HG03575 (cell line): ENCODE measurements around the gene GPX7.
"Not testable (repeated sequence)": the region's sequence is repeated elsewhere in the genome, so short reads cannot be mapped to it uniquely, and the experiment has no call there.

Experiments used
- ATAC-seq: cut with Tn5 transposase; IDR thresholded peaks from one replicate; pipeline ENCODE4 v1.9.1; 2021; ENCODE audit not compliant: unreplicated experiment, insufficient number of reproducible peaks, low FRiP score; ENCODE audit errors: extremely low read depth

GPX7 gene

GRCh38 chr1:52601991-52602855 is at the start of gene GPX7:
Gene GPX7, plus strand, starts transcription at chr1:52602371. Its CDS starts 39 bp downstream, at chr1:52602410.
- no peak for ATAC-seq

- no peak for ATAC-seq
These were observed 49.4 kb upstream of the GPX7 start, which contains the start of gene TUT4 for GRCh38 chr1:52552505-52553361. Gene TUT4, minus strand, starts transcription at chr1:52553092. Its CDS starts 26,812 bp downstream, at chr1:52526280.

GRCh38 chr1:52553362-52554266 is 48.6 kb upstream of the GPX7 start:
- ATAC-seq: no peak

- no peak for ATAC-seq
These were observed 47.9 kb upstream of the GPX7 start for GRCh38 chr1:52554267-52554640.

- ATAC-seq: no peak
These were observed 47.4 kb upstream of the GPX7 start for GRCh38 chr1:52554756-52555155.

GRCh38 chr1:52556641-52557360 is 45.4 kb upstream of the GPX7 start:
- ATAC-seq: no peak

- no peak for ATAC-seq
These were observed 43.2 kb upstream of the GPX7 start for GRCh38 chr1:52558941-52559340.

GRCh38 chr1:52559875-52560274 is 42.3 kb upstream of the GPX7 start:
- no peak for ATAC-seq

GRCh38 chr1:52562766-52563165 is 39.4 kb upstream of the GPX7 start:
- ATAC-seq: no peak

GRCh38 chr1:52567943-52568342 is 34.2 kb upstream of the GPX7 start:
- ATAC-seq: no peak

- no peak for ATAC-seq
These were observed 32.5 kb upstream of the GPX7 start for GRCh38 chr1:52569449-52570210.

GRCh38 chr1:52571783-52572182 is 30.4 kb upstream of the GPX7 start:
- no peak for ATAC-seq

GRCh38 chr1:52572387-52572786 is 29.8 kb upstream of the GPX7 start:
- no peak for ATAC-seq

- ATAC-seq: no peak
These were observed 27.6 kb upstream of the GPX7 start for GRCh38 chr1:52574594-52574993.

- no peak for ATAC-seq
These were observed 26.1 kb upstream of the GPX7 start for GRCh38 chr1:52576074-52576473.

- not testable (repeated sequence) for ATAC-seq
These were observed 24.1 kb upstream of the GPX7 start for GRCh38 chr1:52578066-52578465.

- ATAC-seq: no peak
These were observed 22.8 kb upstream of the GPX7 start for GRCh38 chr1:52579415-52579814.

GRCh38 chr1:52580283-52580682 is 21.9 kb upstream of the GPX7 start:
- ATAC-seq: no peak
